Measurements from ENCODE around the gene UBA6. TPM values are rescaled to one million over a fixed set of nuclear protein-coding genes. Genes with fewer than 3 reads are reported as not detected.
"Not testable (repeated sequence)": the region's sequence is repeated elsewhere in the genome, so short reads cannot be mapped to it uniquely, and the experiment has no call there.

UBA6 gene
- total and polyA plus RNA-seq, 8 donors, result 2.0 to 253 (median 11.7) TPM

GRCh38 chr4:67651536-67651935 lies 49.4 kb downstream of the UBA6 start:
- intact Hi-C loops (cut with DNase I; ENCODE audit: low total_unique reads), result no loop called here

GRCh38 chr4:67638136-67638535 lies 62.8 kb downstream of the UBA6 start:
- Histone ChIP-seq H3K27ac (no peak overlapping the region), H3K4me1 (no peaks in the 10 kb centered on the region), H3K27me3 (no peaks in the 10 kb centered on the region), H3K36me3 (peaks cover 11 to 84% (median 52%) of the 10 kb centered on the region in 4 donors), H3K4me3 (no peak overlapping the region), H3K9me3 (no peaks in the 10 kb centered on the region)
- intact Hi-C loops (cut with DNase I; ENCODE audit: low total_unique reads), result no loop called here
- TF ChIP-seq POLR2A (IDR thresholded peaks at IDR 0.05) (no peak), CTCF (IDR thresholded peaks at IDR 0.05) (no peak), POLR2AphosphoS5 (IDR thresholded peaks at IDR 0.05) (no peak), EP300 (IDR thresholded peaks at IDR 0.05) (no peak)
- DNase-seq, result no peak
- 81 to 99% (median 93%) methylated on average over 5 of the region's 5 CpGs for WGBS, 5 donors

More at GRCh38 chr4:67651536-67651935, 49.4 kb downstream of the UBA6 start:
- no peak overlapping the region for H3K4me3 ChIP-seq
- H3K27me3 ChIP-seq, result no peaks in the 10 kb centered on the region
- DNase-seq, result no peak
- no peak overlapping the region for H3K27ac ChIP-seq
- H3K4me1 ChIP-seq, result no peaks in the 10 kb centered on the region
- no peaks in the 10 kb centered on the region for H3K9me3 ChIP-seq
- H3K36me3 ChIP-seq, result peaks cover 9 to 68% (median 65%) of the 10 kb centered on the region in 4 donors
- no peak for TF ChIP-seq POLR2AphosphoS5 (IDR thresholded peaks at IDR 0.05)
- TF ChIP-seq EP300 (IDR thresholded peaks at IDR 0.05), result no peak
- TF ChIP-seq CTCF (IDR thresholded peaks at IDR 0.05), result no peak
- no peak for TF ChIP-seq POLR2A (IDR thresholded peaks at IDR 0.05)

GRCh38 chr4:67636978-67637377 lies 64.0 kb downstream of the UBA6 start:
- H3K36me3 ChIP-seq, result peaks cover 16 to 87% (median 58%) of the 10 kb centered on the region in 4 donors
- H3K4me1 ChIP-seq; DNase-seq; H3K27me3 ChIP-seq; H3K27ac ChIP-seq; H3K4me3 ChIP-seq; intact Hi-C loops (cut with DNase I; ENCODE audit: low total_unique reads); H3K9me3 ChIP-seq: not testable (repeated sequence)
- 95 to 100% (median 100%) methylated on average over 1 to 30 of the region's 30 CpGs for WGBS, 5 donors

- DNase-seq, result no peak
- TF ChIP-seq POLR2AphosphoS5 (IDR thresholded peaks at IDR 0.05) (no peak), CTCF (IDR thresholded peaks at IDR 0.05) (no peak), EP300 (IDR thresholded peaks at IDR 0.05) (no peak), POLR2A (IDR thresholded peaks at IDR 0.05) (no peak)
- intact Hi-C loops (cut with DNase I; ENCODE audit: low total_unique reads), result no loop called here
- Histone ChIP-seq H3K27ac (no peak overlapping the region), H3K4me1 (no peaks in the 10 kb centered on the region), H3K9me3 (no peaks in the 10 kb centered on the region), H3K27me3 (no peaks in the 10 kb centered on the region), H3K36me3 (peaks cover 24 to 88% (median 69%) of the 10 kb centered on the region in 4 donors), H3K4me3 (no peak overlapping the region)
- 88 to 96% (median 94%) methylated on average over 2 of the region's 2 CpGs for WGBS, 5 donors
Measured at GRCh38 chr4:67635331-67635730, 65.6 kb downstream of the UBA6 start.

GRCh38 chr4:67634741-67635140 lies 66.2 kb downstream of the UBA6 start:
- Histone ChIP-seq H3K36me3 (peaks cover 24 to 90% (median 75%) of the 10 kb centered on the region in 4 donors), H3K4me3 (no peak overlapping the region), H3K27ac (no peak overlapping the region), H3K9me3 (no peaks in the 10 kb centered on the region), H3K27me3 (no peaks in the 10 kb centered on the region), H3K4me1 (no peaks in the 10 kb centered on the region)
- TF ChIP-seq POLR2A (IDR thresholded peaks at IDR 0.05) (no peak), POLR2AphosphoS5 (IDR thresholded peaks at IDR 0.05) (no peak), EP300 (IDR thresholded peaks at IDR 0.05) (no peak), CTCF (IDR thresholded peaks at IDR 0.05) (no peak)
- no peak for DNase-seq
- intact Hi-C loops (cut with DNase I; ENCODE audit: low total_unique reads), result no loop called here
- WGBS, 5 donors, result 80 to 90% (median 83%) methylated on average over 2 of the region's 2 CpGs
